A673 (cell line): ENCODE data around the gene UFL1. TPM values are rescaled to one million over a fixed set of nuclear protein-coding genes. Genes with fewer than 3 reads are reported as not detected.
A peak's percentile ranks its signal among the peaks of the same experiment; 100 is the strongest.

Source experiments
- BruUV-seq: library from RNA; stranded (reverse); fragments of 400-500 nt; replicated peaks from 2 replicates; lab custom pipeline; 2021; lab: Mats Ljungman, UMichigan
- CTCF ChIA-PET: fragments of 300-600 bp; sonication (Branson Sonifier 250); formaldehyde crosslinking; loops from one replicate; lab custom pipeline; 2022; ENCODE audit warnings: antibody characterized with exemption; lab: Charles Lee
- POLR2A ChIA-PET: fragments of 300-600 bp; sonication (Branson Sonifier 250); formaldehyde crosslinking; loops from one replicate; lab custom pipeline; 2022; ENCODE audit warnings: antibody characterized with exemption; ENCODE audit not compliant: low non-redundant PET; lab: Charles Lee
- DNase-seq: peaks from one replicate; pipeline ENCODE4 v3.0.0-alpha.2; 2015; ENCODE audit warnings: low spot score
- H3K27ac ChIP-seq: fragments of 200-600 bp; sonication (generic); 2 replicates; pipeline ENCODE4 v1.5.1; 2016; ENCODE audit warnings: mixed run types, low read depth, mild to moderate bottlenecking, mixed read lengths, antibody characterized with exemption, low read length; ENCODE audit not compliant: poor library complexity, severe bottlenecking
- H3K27me3 ChIP-seq: fragments of 200-600 bp; sonication (generic); replicated peaks from 2 replicates; pipeline ENCODE4 v1.6.1; 2017; ENCODE audit warnings: mixed run types, low read depth, mild to moderate bottlenecking, mixed read lengths, antibody characterized with exemption, low read length; ENCODE audit not compliant: insufficient read depth, poor library complexity
- H3K36me3 ChIP-seq: fragments of 200-600 bp; sonication (generic); 2 replicates; pipeline ENCODE4 v1.6.1; 2016; ENCODE audit warnings: mixed run types, mild to moderate bottlenecking, mixed read lengths, antibody characterized with exemption, low read length; ENCODE audit not compliant: insufficient read depth, poor library complexity, severe bottlenecking
- H3K4me1 ChIP-seq: fragments of 200-600 bp; sonication (generic); 2 replicates; pipeline ENCODE4 v1.6.1; 2017; ENCODE audit warnings: mixed run types, mild to moderate bottlenecking, mixed read lengths, antibody characterized with exemption, low read length; ENCODE audit not compliant: insufficient read depth, poor library complexity, severe bottlenecking
- H3K4me3 ChIP-seq: fragments of 200-600 bp; sonication (generic); 2 replicates; pipeline ENCODE4 v1.5.1; 2016; ENCODE audit warnings: low read depth, mixed run types, mild to moderate bottlenecking, mixed read lengths, low read length; ENCODE audit not compliant: poor library complexity, severe bottlenecking
- H3K9me3 ChIP-seq: fragments of 200-600 bp; sonication (generic); 2 replicates; pipeline ENCODE4 v1.6.1; 2016; ENCODE audit warnings: mixed run types, low read depth, mild to moderate bottlenecking, mixed read lengths, antibody characterized with exemption, low read length; ENCODE audit not compliant: poor library complexity, severe bottlenecking
- EZH2 ChIP-seq: fragments of 200-600 bp; sonication (generic); IDR thresholded peaks from 2 replicates; pipeline ENCODE4 v1.6.1; 2017; ENCODE audit warnings: borderline replicate concordance, low read depth, mild to moderate bottlenecking, mixed read lengths, antibody characterized with exemption, low read length; ENCODE audit not compliant: poor library complexity, severe bottlenecking
- intact Hi-C: fragments of 100-400 bp; cut with micrococcal nuclease; formaldehyde crosslinking; loops from one replicate; pipeline ENCODE4 v1.10.0; 2022; ENCODE audit not compliant: unreplicated experiment
- total RNA-seq: library from RNA; stranded (reverse); gene quantifications from 2 replicates; pipeline ENCODE4 v1.2.3, GENCODE V29; 2021
- TF ChIP-seq, protein P1 (sequence below): fragments of 300-800, 200-600 bp; sonication (generic); conservative IDR thresholded peaks from 2 replicates; pipeline ENCODE4 v1.5.1; 2017; ENCODE audit warnings: low read depth, mild to moderate bottlenecking, antibody characterized with exemption, low read length, moderate library complexity, mixed read lengths

The UFL1 gene
- total RNA-seq, 1 experiment from 2014 or later: 19.6 TPM

DNA sequence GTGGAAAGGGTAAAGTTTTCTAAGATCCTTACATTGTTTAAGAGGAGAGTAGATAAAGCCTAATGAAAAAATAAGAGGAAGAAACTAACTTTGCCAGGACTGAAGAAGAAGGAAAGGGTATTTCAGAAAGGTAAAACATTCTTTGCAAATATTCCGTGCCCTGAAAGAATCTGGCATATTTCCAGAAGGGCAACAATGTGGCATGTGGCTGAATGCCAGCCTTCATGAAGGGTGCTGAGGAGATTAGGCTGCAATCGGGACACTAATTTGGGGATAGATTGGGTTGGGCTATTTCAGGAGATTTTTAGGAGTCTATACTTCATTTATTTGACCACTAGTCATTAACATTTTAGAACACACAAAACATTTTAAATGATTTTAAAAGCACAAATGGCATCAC is 16.2 kb upstream of the UFL1 start:
- intact Hi-C loops: no loop called here
- ChIA-PET CTCF (no interaction called here), POLR2A (no interaction called here)
- Histone ChIP-seq H3K27ac (no peak overlapping the region), H3K4me3 (no peak overlapping the region), H3K4me1 (no peaks in the 10 kb centered on the region), H3K9me3 (no peaks in the 10 kb centered on the region), H3K27me3 (no peaks in the 10 kb centered on the region), H3K36me3 (no peaks in the 10 kb centered on the region)
- DNase-seq: no peak
- TF ChIP-seq, protein P1, sequence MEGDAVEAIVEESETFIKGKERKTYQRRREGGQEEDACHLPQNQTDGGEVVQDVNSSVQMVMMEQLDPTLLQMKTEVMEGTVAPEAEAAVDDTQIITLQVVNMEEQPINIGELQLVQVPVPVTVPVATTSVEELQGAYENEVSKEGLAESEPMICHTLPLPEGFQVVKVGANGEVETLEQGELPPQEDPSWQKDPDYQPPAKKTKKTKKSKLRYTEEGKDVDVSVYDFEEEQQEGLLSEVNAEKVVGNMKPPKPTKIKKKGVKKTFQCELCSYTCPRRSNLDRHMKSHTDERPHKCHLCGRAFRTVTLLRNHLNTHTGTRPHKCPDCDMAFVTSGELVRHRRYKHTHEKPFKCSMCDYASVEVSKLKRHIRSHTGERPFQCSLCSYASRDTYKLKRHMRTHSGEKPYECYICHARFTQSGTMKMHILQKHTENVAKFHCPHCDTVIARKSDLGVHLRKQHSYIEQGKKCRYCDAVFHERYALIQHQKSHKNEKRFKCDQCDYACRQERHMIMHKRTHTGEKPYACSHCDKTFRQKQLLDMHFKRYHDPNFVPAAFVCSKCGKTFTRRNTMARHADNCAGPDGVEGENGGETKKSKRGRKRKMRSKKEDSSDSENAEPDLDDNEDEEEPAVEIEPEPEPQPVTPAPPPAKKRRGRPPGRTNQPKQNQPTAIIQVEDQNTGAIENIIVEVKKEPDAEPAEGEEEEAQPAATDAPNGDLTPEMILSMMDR: no peak
- no peak for TF ChIP-seq EZH2
- BruUV-seq: no TSS peak

- CTCF ChIA-PET: no interaction called here
- Histone ChIP-seq H3K4me1 (no peaks in the 10 kb centered on the region), H3K27me3 (no peaks in the 10 kb centered on the region), H3K9me3 (no peaks in the 10 kb centered on the region), H3K4me3 (no peak overlapping the region), H3K27ac (no peak overlapping the region), H3K36me3 (no peaks in the 10 kb centered on the region)
- POLR2A ChIA-PET: no interaction called here
- no TSS peak for BruUV-seq
- TF ChIP-seq, protein P1: no peak
- TF ChIP-seq EZH2: no peak
- intact Hi-C loops: no loop called here
- no peak for DNase-seq
These were observed 12.3 kb upstream of the UFL1 start for GRCh38 chr6:96509281-96509680.

DNA sequence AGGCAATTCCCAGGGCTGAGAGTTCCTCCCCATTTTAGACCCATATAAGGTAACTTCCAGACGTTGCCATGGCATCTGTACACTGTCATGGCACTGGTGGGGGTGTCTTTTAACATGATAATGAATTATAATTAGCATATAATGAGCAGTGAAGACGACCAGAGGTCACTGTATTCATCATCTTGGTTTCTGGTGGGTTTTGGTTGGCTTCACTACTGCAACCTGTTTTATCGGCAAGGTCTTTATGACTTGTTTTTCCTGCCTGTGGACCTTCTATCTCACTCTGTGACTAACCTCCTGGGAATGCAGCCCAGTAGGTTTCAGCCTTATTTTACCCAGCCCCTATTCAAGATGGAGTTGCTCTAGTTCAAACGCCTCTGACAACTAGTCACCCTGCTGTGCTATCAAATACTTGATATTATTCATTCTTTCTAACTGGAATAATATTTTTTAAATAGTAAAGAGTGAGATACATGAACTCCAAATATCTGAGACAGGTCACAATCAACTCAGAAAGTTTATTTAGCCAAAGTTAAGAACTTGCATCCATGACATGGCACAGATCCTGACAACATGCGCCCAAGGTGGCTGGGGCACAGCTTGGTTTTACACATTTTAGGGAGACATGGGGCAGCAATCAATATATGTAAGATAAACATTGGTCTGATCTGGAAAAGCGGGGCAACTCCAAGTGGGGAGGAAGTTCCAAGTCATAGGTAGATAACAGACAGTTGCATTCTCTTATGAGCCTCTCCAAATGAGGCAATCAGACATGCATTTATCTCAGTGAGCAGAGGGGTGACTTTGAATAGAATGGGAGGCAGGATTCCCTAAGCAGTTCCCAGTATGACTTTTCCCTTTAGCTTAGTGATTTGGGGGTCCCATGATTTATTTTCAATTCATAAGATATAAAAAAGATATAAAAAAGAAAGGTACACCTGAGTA is 1.2 kb upstream of the UFL1 start:
- DNase-seq: peak; percentile 22
- POLR2A ChIA-PET: interaction anchor here (0.6 kb wide), 1 partner anchor 379 kb away, joined by 4 read pairs; no protein-coding TSS in a partner anchor
- BruUV-seq: no TSS peak

More for the DNA sequence above, 1.2 kb upstream of the UFL1 start:
- TF ChIP-seq, protein P1: no peak
- TF ChIP-seq EZH2: no peak
- no peaks in the 10 kb centered on the region for H3K27me3 ChIP-seq
- H3K4me3 ChIP-seq: peak overlapping the region; percentile 84
- H3K27ac ChIP-seq: peak overlapping the region; percentile 95
- intact Hi-C loops: loop anchor here (10.0 kb wide), 1 partner anchor 374 kb away; the partner anchor contains the start of gene NDUFAF4
- CTCF ChIA-PET: no interaction called here
- peaks cover 20% of the 10 kb centered on the region for H3K4me1 ChIP-seq
- peaks cover 13% of the 10 kb centered on the region for H3K36me3 ChIP-seq
- H3K9me3 ChIP-seq: no peaks in the 10 kb centered on the region
